Stimulated activated CD8-positive, alpha-beta memory T cell treated with anti-CD3 and anti-CD28 coated beads, Interleukin-12 subunit alpha, Interleukin-12 subunit beta, amount 100 ng/mL, for 1 hour (primary cell): ENCODE data around the gene C1D.

Experiments used
- DNase-seq: peaks from one replicate; pipeline ENCODE4 v3.0.0-alpha.2; 2020; ENCODE audit warnings: low read depth

Gene C1D

DNA sequence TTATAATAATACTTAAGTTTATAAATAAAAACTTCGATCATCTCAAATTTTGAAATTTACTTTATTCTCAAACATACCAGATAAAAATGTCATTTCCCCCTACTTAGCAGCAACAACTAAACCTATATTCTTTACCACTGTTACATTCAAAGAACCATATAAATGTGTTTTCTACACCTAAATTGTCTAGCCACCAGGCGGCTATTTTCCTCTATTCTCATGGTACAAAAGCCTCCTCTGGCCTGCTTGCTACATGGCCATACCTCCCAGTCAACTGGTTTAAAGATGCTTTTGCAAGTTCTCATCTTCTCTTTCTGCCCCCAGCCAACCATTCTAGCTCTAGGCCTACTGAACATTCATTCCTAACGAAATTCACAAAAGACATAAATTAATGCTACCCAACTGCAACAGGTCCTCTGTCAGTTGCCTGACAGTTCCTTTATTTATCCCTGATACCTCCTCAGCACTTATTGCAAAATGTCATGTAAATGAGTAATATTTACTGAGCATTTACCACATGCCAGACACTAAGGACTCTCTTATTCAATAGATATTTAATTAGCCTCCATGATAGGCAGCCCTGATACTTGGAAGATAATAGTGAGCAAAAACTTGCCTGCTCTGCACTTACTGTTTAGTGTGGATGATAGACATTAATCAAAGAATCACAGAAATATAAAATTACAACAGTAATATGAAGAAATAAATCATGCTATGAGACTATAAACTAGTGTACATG is 5.0 kb downstream of the C1D start:
- DNase-seq = no peak

GRCh38 chr2:68052717-68053422 is 9.9 kb downstream of the C1D start:
- no peak for DNase-seq

DNA sequence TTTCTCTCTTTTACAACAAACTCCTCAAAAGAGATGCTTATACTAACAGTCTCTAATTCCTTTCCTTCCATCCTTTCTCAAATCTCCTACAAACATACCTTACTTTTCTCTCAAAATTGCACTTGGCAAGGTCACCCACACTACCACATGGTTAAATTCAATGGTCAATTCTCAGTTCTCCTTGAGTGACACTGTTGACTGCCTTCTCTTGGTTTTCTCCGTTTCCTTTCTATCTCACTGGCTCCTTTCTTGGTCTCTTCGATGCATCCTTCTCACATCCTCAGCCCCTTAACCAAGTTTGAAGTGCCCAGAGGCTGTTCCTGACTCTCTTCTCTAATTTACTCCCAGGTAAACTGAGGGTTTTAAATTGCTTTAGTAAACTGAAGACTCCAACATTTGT is 12.5 kb downstream of the C1D start:
- no peak for DNase-seq

DNA sequence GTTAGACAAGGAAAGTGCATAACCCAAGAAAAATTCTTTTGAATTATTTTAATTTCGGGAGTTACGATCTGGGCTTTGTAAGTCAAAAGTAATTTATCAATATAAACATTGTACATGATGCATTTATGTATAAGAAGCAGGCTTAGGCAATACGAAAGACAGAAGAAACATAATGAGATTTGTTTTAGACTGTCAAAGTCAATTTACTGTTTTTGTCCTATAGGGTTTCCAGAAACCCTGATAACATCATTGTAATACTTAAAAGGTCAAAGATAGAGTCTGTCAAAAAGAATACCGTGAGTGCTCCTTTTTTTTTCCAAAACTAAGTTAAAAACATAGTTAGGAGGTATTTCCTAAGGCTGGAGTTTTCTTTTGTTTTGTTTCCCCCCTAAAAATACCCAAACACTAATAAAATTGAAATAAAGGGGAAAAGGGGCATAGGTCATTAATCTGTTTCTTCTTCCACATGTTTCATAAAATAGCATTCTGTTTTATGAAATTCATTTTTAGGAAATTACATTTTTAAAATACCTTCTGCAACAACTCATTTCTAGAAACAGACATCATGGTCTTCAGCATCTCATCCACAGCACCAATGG is 16.1 kb downstream of the C1D start:
- DNase-seq = no peak

GRCh38 chr2:68046224-68046623 is 16.6 kb downstream of the C1D start:
- no peak for DNase-seq

DNA sequence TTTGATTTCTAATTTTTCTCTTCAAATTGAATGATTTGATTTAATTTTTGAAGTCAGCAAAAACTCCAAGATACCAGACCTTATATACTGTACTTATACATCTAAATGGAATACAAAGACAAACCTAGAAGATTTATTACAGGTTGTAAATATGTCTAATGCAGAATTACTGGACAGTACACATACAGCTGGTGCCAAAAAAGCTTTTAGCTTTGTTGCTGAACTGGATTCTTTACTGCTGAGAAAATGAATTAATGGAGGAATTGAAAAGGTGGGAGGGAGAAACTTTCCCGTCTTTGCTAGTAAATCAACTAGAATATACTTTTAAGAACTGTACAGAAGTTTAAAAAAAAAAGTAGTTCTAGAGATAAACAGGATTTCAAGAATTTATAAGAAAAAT is 17.5 kb downstream of the C1D start:
- no peak for DNase-seq

GRCh38 chr2:68044099-68044498 is 18.7 kb downstream of the C1D start:
- no peak for DNase-seq

DNA sequence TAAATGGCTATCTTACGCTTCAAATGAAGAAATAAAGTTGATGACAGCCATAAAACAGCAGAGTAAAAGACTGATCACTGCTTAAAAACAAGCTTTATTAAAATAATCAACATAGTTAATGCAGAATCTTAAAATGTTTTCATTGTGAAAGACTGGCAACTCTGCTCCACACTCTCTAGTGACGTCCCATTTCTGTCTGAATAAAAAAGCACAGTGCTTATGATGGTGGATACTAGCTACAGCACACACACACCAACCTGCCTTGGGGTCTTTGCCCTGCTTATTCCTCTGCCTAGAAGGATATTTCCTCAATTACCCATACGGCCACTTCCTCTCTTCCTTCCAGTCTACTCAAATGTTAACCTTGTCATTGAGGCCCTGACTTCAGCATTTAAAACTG is 19.1 kb downstream of the C1D start:
- DNase-seq = no peak

GRCh38 chr2:68043032-68043431 is 19.8 kb downstream of the C1D start:
- no peak for DNase-seq

- no peak for DNase-seq
These were observed 21.0 kb downstream of the C1D start for GRCh38 chr2:68041704-68042245.

DNA sequence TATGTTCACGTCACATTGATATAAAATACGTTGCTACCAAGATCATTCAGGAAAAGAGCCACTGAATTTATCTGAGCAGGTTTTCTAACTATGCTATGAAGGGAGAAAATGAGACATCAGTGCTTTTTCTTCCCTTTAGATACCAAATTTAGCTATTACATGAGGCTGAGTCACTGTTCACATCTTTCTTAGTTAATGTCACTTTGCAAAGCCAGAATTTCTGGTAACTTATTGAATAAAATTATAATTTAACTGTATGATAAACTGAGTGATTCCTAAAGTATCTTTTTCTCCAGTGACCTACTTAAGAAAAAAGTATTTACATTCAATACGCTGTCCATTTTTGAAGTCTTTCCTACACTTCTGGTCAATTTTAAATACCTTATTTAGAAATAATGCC is 22.7 kb downstream of the C1D start:
- DNase-seq = no peak

DNA sequence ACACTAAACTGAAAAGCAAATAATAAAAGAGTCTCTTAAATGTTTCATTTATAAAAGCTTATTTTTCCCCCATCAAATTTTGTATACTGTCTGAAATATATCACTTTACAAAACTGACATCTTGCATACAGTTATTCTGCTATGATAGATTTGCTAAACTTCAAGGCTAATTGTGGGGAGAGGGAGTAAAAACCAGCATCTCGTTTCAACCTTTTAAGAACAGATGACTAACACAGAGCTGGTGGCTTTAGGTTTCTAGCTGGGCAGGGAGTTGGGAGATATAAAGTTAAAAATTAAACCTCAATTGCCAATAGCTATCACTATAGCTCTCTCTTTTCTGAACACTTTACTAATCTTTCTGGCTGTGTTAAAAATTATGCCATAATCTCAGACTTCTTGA is 23.5 kb downstream of the C1D start:
- DNase-seq = no peak

- no peak for DNase-seq
These were observed 30.1 kb downstream of the C1D start for GRCh38 chr2:68032702-68033101.

GRCh38 chr2:68031542-68032160 is 31.2 kb downstream of the C1D start:
- no peak for DNase-seq

DNA sequence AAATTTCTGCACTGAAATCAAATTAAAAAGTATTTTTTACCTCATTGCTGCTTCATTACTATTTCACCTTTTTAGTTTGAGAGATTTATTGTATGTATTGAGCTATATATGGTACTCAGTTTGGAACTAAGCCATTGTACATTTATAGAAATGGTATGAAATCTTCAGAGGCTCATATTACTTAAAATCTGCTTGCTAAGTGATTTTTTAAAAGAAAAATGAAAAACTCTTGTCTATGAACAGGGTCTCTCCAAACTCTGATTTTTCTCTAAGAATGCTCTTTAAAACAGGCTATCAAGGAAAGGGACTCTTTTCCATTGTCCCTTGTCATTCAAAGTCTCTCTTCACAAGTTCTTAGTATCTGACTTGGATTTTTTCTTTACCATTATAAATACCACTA is 31.8 kb downstream of the C1D start:
- no peak for DNase-seq

DNA sequence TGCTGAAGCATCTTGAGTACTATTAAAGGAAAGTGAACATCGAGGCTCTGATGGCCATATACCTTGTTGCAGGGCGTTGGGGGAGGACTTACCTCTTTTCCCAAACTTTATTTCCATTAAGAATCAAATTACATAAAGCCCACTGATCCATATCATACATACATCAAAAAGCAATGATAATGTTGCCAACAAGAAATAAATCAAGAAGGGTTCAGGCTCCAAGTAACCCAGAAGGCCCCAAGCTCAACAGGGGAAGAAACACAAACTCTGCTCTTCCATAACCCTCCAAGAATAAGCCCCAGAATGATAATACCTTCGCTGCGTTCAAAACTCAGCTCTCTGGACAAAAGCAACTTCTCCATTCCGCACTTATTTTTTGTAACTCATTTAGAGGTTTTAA is 32.3 kb downstream of the C1D start:
- no peak for DNase-seq

- no peak for DNase-seq
These were observed 34.8 kb downstream of the C1D start for GRCh38 chr2:68027959-68028358.

DNA sequence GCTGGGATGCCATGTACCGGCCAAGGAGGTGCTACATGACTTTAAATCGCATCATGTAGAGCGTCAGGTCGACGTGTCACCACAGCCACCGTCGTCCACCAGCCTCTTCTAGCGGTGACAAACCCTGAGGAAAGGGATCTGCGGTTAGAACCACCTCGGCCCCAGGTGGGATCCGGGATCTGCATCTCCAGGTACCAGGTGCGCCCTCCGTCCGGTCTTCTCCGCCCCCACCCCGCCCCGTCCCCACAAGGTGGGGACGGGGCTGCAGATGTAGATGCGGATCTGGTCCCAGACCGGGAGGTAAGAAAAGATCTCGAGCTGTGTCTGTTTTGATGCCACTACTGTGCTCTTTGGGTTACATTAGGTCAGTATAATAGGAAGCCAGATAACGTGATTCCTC is 38.4 kb downstream of the C1D start:
- no peak for DNase-seq

DNA sequence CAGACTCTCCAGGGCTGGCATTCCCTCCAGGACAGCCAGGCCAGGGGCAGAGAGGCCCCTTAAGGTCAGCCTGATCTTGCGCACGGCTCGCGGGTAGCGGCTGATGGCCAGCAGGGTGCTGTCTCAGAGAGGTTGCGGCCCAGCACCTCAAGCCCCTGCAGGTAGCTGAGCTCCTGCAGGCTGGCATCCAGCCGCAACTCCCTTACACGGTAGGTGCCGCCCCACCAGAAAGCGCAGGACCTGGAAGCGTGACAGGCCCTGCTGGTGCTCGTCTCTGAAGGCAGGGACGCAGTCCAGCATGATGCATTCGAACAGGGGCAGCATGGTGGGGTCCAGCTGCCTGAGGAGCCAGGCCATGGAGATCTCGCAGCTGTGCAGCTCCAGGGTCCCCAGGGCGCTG is 38.9 kb downstream of the C1D start:
- no peak for DNase-seq

GRCh38 chr2:68018727-68019126 is 44.1 kb downstream of the C1D start:
- no peak for DNase-seq

- no peak for DNase-seq
These were observed 53.3 kb downstream of the C1D start for GRCh38 chr2:68009526-68009925.

DNA sequence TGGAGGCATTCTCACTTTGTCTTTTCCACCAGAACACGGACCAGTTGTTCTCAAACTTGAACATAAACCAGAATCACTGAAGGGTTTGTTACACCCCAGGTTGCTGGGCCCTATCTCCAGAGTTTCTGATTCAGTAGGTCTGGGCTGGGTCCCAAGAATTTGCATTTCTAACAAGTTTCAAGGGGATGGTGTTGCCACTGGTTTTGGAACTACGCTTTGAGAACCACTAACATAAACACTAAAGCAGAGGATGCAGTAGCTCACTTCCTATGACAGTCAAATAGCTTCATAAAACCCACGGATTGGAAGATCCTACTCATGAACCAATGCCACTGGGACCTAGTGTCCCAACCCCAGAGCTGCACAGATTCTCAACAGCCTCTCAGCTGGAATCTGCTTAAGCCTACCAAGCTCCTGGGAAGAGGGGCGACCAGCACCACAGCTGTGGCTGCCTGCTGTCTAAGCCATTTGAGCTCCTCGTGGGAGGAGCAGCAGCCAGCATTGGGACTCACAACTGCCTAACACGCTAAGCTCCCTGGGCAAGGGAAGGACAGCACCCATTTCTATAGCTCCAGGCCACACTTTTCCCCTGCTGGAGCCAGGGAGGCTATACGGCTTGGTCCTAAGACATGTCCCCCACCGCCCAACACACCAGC is 62.5 kb downstream of the C1D start:
- DNase-seq = no peak
